GM12878 (cell line): ENCODE measurements around the gene WNT3A.

Source experiments
- CHD2 ChIP-seq: IDR thresholded peaks from 2 replicates; pipeline ENCODE4 v1.6.1; 2011; ENCODE audit warnings: low read depth, low read length, improper control_type of control experiment, borderline replicate concordance
- EZH2 ChIP-seq: IDR thresholded peaks from 2 replicates; pipeline ENCODE4 v1.6.1; 2012; ENCODE audit warnings: low read depth, mild to moderate bottlenecking, control low read depth, inconsistent platforms, low read length, borderline replicate concordance; ENCODE audit not compliant: control insufficient read depth
- NFYB ChIP-seq: IDR thresholded peaks from 2 replicates; pipeline ENCODE4 v1.6.1; 2011; ENCODE audit warnings: low read depth, mild to moderate bottlenecking, low read length, improper control_type of control experiment, moderate library complexity; ENCODE audit not compliant: insufficient read depth
- TCF12 ChIP-seq: IDR thresholded peaks from 2 replicates; pipeline ENCODE4 v1.6.1; 2011; ENCODE audit warnings: low read depth, mild to moderate bottlenecking, low read length
- TF ChIP-seq, protein P1 (sequence below), 3 experiments: IDR thresholded peaks in 2 of 3; conservative IDR thresholded peaks in 1 of 3; 2 replicates each; pipeline ENCODE4 v1.5.1; 2011; ENCODE audit warnings: low read depth in 3 of 3, low read length in 3 of 3, mild to moderate bottlenecking in 3 of 3, control low read depth in 2 of 3, moderate library complexity in 2 of 3, inconsistent platforms in 1 of 3, mixed read lengths in 1 of 3; ENCODE audit not compliant: control insufficient read depth in 2 of 3, insufficient read depth in 1 of 3; ENCODE audit errors: extremely low read depth in 1 of 3

DNA sequence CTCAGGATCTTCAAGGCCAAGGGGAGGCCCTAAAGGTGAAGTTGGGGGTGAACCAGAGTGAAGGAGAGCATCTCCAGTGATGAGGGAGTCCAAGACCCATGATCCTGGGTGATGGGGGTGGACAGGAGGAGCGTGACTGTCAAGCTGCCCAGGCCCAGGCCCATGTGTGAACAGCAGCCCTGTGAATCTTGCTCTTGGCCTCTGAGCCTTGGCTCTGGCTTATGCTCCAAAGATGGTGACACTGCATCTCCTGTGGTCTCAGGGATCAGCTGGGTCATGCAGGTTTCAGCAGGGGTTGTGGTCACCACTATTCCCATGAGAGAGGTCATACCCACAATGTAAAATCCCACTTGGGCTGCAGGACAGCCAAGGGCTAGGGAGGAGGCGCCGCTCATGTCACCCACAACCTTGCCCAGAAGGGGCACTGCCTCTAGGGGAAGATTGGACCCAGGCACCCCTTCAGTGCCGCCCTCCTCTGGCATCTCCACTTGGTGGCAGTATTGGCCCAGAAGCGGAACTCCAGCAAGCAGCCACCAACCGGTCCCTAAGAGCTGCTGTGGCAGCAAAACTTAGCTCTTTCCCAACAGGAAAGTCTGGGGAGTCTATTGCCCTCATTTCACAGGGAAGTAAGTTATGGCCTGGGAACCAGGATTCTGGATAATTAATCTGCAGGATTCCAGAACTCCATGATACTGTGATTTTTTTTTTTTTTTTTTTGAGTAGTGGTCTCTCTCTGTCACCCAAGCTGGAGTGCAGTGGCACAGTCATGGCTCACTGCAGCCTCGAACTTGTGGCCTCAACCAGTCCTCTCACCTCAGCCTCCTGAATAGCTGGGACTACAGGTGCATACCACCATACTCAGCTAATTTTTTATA, 7.5 kb upstream of the WNT3A start:
- TF ChIP-seq TCF12, result no peak
- TF ChIP-seq, protein P1, sequence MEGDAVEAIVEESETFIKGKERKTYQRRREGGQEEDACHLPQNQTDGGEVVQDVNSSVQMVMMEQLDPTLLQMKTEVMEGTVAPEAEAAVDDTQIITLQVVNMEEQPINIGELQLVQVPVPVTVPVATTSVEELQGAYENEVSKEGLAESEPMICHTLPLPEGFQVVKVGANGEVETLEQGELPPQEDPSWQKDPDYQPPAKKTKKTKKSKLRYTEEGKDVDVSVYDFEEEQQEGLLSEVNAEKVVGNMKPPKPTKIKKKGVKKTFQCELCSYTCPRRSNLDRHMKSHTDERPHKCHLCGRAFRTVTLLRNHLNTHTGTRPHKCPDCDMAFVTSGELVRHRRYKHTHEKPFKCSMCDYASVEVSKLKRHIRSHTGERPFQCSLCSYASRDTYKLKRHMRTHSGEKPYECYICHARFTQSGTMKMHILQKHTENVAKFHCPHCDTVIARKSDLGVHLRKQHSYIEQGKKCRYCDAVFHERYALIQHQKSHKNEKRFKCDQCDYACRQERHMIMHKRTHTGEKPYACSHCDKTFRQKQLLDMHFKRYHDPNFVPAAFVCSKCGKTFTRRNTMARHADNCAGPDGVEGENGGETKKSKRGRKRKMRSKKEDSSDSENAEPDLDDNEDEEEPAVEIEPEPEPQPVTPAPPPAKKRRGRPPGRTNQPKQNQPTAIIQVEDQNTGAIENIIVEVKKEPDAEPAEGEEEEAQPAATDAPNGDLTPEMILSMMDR (IDR thresholded peaks at IDR 0.05 in 2 of 3, conservative IDR thresholded peaks at IDR 0.05 in 1 of 3; ENCODE audit: control insufficient read depth in 2 of 3, extremely low read depth in 1 of 3, insufficient read depth in 1 of 3, low read depth in 3 of 3, low read length in 3 of 3), result peak; percentile 84 to 95 (median 91)
- TF ChIP-seq EZH2, result no peak
- TF ChIP-seq NFYB, result no peak
- no peak for TF ChIP-seq CHD2
